ENCODE measurements around the gene UBA5.

- TF ChIP-seq MYC (IDR thresholded peaks at IDR 0.05; ENCODE audit: low read depth, low read length) (no peak), CTCF (IDR thresholded peaks at IDR 0.05; ENCODE audit: low read depth, low read length) (no peak)
Observed at GRCh38 chr3:132723024-132723950, 63.2 kb downstream of the UBA5 start.
